ENCODE measurements around the gene EPC2. TPM values are rescaled to one million over a fixed set of nuclear protein-coding genes. Genes with fewer than 3 reads are reported as not detected.

The EPC2 gene
- total and polyA plus RNA-seq, 2 of the 8 experiments (the other 6 are each of a cell fraction or from before 2014, with no cell fraction given): 16.1 to 25.7 TPM

- H2BK15ac ChIP-seq (ENCODE audit: low read length): no peak overlapping the region
- no peak overlapping the region for H3K4me3 ChIP-seq (ENCODE audit: extremely low read depth in 1 of 4, insufficient read depth in 2 of 4, low read depth in 3 of 4, low read length in 4 of 4)
- H3K23me2 ChIP-seq (ENCODE audit: low read depth, low read length): no peaks in the 10 kb centered on the region
- H3K23ac ChIP-seq (ENCODE audit: insufficient read length): no peak overlapping the region
- DNase-seq (ENCODE audit: low read depth in 1 of 2, low spot score in 2 of 2) (no peak), FAIRE-seq (no peak)
- peak overlapping the region; percentile 64 for H3K4ac ChIP-seq (replicated peaks; ENCODE audit: insufficient read length, low read depth, low read length)
- no peaks in the 10 kb centered on the region for H3K79me1 ChIP-seq (ENCODE audit: low read depth, low read length)
- peak overlapping the region; percentile 88 for H2BK120ac ChIP-seq (replicated peaks; ENCODE audit: low read depth, low read length)
- CTCF ChIA-PET (ENCODE audit: partially characterized antibody): interaction anchor here (0.6 to 1.2 kb wide), 4 partner anchors 10 to 131 kb away, joined by 3 read pairs; no protein-coding TSS in a partner anchor
- H3K27ac ChIP-seq (ENCODE audit: low read depth, low read length): no peak overlapping the region
- no peak overlapping the region for H4K5ac ChIP-seq (ENCODE audit: insufficient read length, low read depth, low read length)
- no peaks in the 10 kb centered on the region for H3K79me2 ChIP-seq (ENCODE audit: control insufficient read depth in 1 of 2, insufficient read depth in 2 of 2, low read length in 2 of 2)
- no peaks in the 10 kb centered on the region for H3K27me3 ChIP-seq (replicated peaks in 1 of 4; ENCODE audit: control insufficient read depth in 3 of 4, extremely low read depth in 1 of 4, insufficient read depth in 3 of 4, low read length in 3 of 4)
- peak overlapping the region; percentile 5; the same call in 1 of the 2 replicates for H2BK12ac ChIP-seq (ENCODE audit: low read depth, low read length)
- POLR2A ChIA-PET (ENCODE audit: partially characterized antibody): interaction anchor here (0.9 to 1.7 kb wide), 4 partner anchors 11 to 30 kb away, joined by 3 to 5 read pairs (median 3); no protein-coding TSS in a partner anchor
- no peak overlapping the region for H2AK5ac ChIP-seq (ENCODE audit: low read depth, low read length)
- 90% methylated on average over 3 of the region's 3 CpGs; no CpG with 5 or more reads in 1 of the 2 experiments for WGBS, 2 experiments (ENCODE audit: extremely low coverage in 1 of 2, insufficient coverage in 1 of 2, insufficient read length in 1 of 2, insufficient replicate concordance in 2 of 2, low coverage in 1 of 2, low lambda C conversion rate in 2 of 2, missing lambda C conversion rate in 1 of 2)
- no peaks in the 10 kb centered on the region for H3K9me3 ChIP-seq (ENCODE audit: insufficient read depth in 2 of 2, low read depth in 1 of 2, low read length in 1 of 2)
- no peak overlapping the region for H3K9ac ChIP-seq (replicated peaks in 1 of 4; ENCODE audit: extremely low read depth in 1 of 4, low read depth in 3 of 4, low read length in 3 of 4)
- no peak overlapping the region; the same call in 1 of the 2 replicates for H2BK20ac ChIP-seq (ENCODE audit: low read length)
- H4K8ac ChIP-seq (ENCODE audit: extremely low read depth, insufficient read depth, low read length): no peak overlapping the region
- peak overlapping the region; percentile 28; the same call in 1 of the 2 replicates for H3K18ac ChIP-seq (ENCODE audit: extremely low read depth, low read length)
- H2BK5ac ChIP-seq (ENCODE audit: low read depth, low read length): peak overlapping the region; percentile 13; the same call in 1 of the 2 replicates
- H3K36me3 ChIP-seq (ENCODE audit: control insufficient read depth in 2 of 4, insufficient read depth in 4 of 4, low read length in 3 of 4): no peaks in the 10 kb centered on the region
- peak overlapping the region; percentile 93 for H2AFZ ChIP-seq (ENCODE audit: low read length)
- H3K4me2 ChIP-seq (ENCODE audit: insufficient read depth in 1 of 2, low read depth in 2 of 2, low read length in 2 of 2): peak overlapping the region in 1 of 2 experiments; percentile 14; a peak in 1 of 4 replicates
- H3K14ac ChIP-seq (ENCODE audit: insufficient read length): no peak overlapping the region
- peak overlapping the region; percentile 42 for H4K91ac ChIP-seq (replicated peaks; ENCODE audit: insufficient read length, low read length)
- no peaks in the 10 kb centered on the region for H4K20me1 ChIP-seq (replicated peaks in 1 of 2; ENCODE audit: control insufficient read depth in 1 of 2, insufficient read depth in 2 of 2, low read length in 2 of 2)
- peaks cover 3 to 17% (median 13%) of the 10 kb centered on the region in 4 experiments; a peak in 5 of 7 replicates for H3K4me1 ChIP-seq (replicated peaks in 1 of 4; ENCODE audit: control insufficient read depth in 3 of 4, insufficient read depth in 4 of 4, low read length in 3 of 4)
- no peak overlapping the region for H3K56ac ChIP-seq (replicated peaks; ENCODE audit: insufficient read length, low read depth, low read length)
- no peak for TF ChIP-seq MAX (IDR thresholded peaks at IDR 0.05)
- TF ChIP-seq ASH2L (IDR thresholded peaks at IDR 0.05; ENCODE audit: low read length): no peak
- TF ChIP-seq EGR1 (IDR thresholded peaks at IDR 0.05; ENCODE audit: borderline replicate concordance, low read depth, low read length): no peak
- TF ChIP-seq POLR2A (IDR thresholded peaks at IDR 0.05; ENCODE audit: control extremely low read depth in 1 of 2, low read depth in 2 of 2, low read length in 2 of 2): no peak
- no peak for TF ChIP-seq TBP (IDR thresholded peaks at IDR 0.05; ENCODE audit: low read depth, low read length)
- TF ChIP-seq JUN (IDR thresholded peaks at IDR 0.05; ENCODE audit: low read depth, low read length): no peak
- no peak for TF ChIP-seq GTF2F1 (IDR thresholded peaks at IDR 0.05; ENCODE audit: borderline replicate concordance, low read depth, low read length)
- no peak for TF ChIP-seq SP4 (IDR thresholded peaks at IDR 0.05; ENCODE audit: low read length)
- TF ChIP-seq TCF12 (IDR thresholded peaks at IDR 0.05; ENCODE audit: low read depth, low read length): no peak
- no peak for TF ChIP-seq TAF7 (optimal IDR thresholded peaks at IDR 0.05; ENCODE audit: borderline replicate concordance, low read depth, low read length)
- no peak for TF ChIP-seq CTCF (IDR thresholded peaks at IDR 0.05; ENCODE audit: control extremely low read depth in 1 of 3, insufficient read depth in 1 of 3, low read depth in 1 of 3, low read length in 3 of 3)
Observed at GRCh38 chr2:148615381-148615841, 29.1 kb upstream of the EPC2 start.

Measured in H1 (cell line).